Small intestine (tissue), 7 donors: Measurements from ENCODE around the gene RNF208. TPM values are rescaled to one million over a fixed set of nuclear protein-coding genes. Genes with fewer than 3 reads are reported as not detected.

Experiments used
- DNase-seq, 2 donors: peaks; one replicate each; pipeline versions ENCODE4 v3.0.0 to v3.0.0-alpha.2; 2013
- FAIRE-seq: peaks from 2 replicates; lab custom pipeline; 2012; peaks lifted over from hg19 to GRCh38; lab: Jason Lieb, UNC
- H3K27ac ChIP-seq, 3 donors: one replicate each; pipeline ENCODE4 v1.5.1; 2013; ENCODE audit warnings: low read length in 2 of 3, mild to moderate bottlenecking in 2 of 3, control low read depth in 1 of 3, inconsistent platforms in 1 of 3, low read depth in 1 of 3, moderate library complexity in 1 of 3
- H3K27me3 ChIP-seq, 3 donors: one replicate each; pipeline ENCODE4 v1.6.1; 2013; ENCODE audit warnings: low read length in 3 of 3, inconsistent platforms in 1 of 3; ENCODE audit not compliant: control insufficient read depth in 3 of 3, insufficient read depth in 3 of 3
- H3K36me3 ChIP-seq, 3 donors: one replicate each; pipeline ENCODE4 v1.6.1; 2013; ENCODE audit warnings: low read length in 3 of 3, inconsistent platforms in 1 of 3, low read depth in 1 of 3, mild to moderate bottlenecking in 1 of 3, moderate library complexity in 1 of 3; ENCODE audit not compliant: control insufficient read depth in 3 of 3, insufficient read depth in 2 of 3
- H3K4me1 ChIP-seq, 3 donors: one replicate each; pipeline ENCODE4 v1.6.1; 2013; ENCODE audit warnings: low read length in 2 of 3, inconsistent platforms in 1 of 3, low read depth in 1 of 3, mild to moderate bottlenecking in 1 of 3, moderate library complexity in 1 of 3; ENCODE audit not compliant: control insufficient read depth in 3 of 3, insufficient read depth in 2 of 3
- H3K4me3 ChIP-seq, 3 donors: one replicate each; pipeline ENCODE4 v1.5.1; 2013; ENCODE audit warnings: low read length in 3 of 3, control low read depth in 1 of 3, inconsistent platforms in 1 of 3, low read depth in 1 of 3, mild to moderate bottlenecking in 1 of 3, moderate library complexity in 1 of 3
- H3K9me3 ChIP-seq, 2 donors: one replicate each; pipeline ENCODE4 v1.6.1; 2013; ENCODE audit warnings: low read depth in 1 of 2, low read length in 1 of 2; ENCODE audit not compliant: control insufficient read depth in 2 of 2, insufficient read depth in 1 of 2
- WGBS, 3 donors: extraction: QIAGEN DNeasy Blood & Tissue Kit; methylation state at CpG; one replicate each; pipeline ENCODE4 v1.1.7; 2013; 5-methylcytosine and 5-hydroxymethylcytosine counted together
- polyA plus RNA-seq, 4 donors: library from polyadenylated mRNA; stranded (reverse) in 3 of 4; unstranded in 1 of 4; fragments of 200-250 nt in 3 of 4; fragments of 120-200 nt in 1 of 4; gene quantifications; one replicate each; pipeline versions ENCODE4 v1.2.1 to v1.2.3, GENCODE V29; 2013
- donor health status: healthy with polysubstance abuse.
- donor health status: control.
- donor health status: control.
- donor health status: Bipolar disorder and iron deficiency.
- donor health status: healthy.

Gene RNF208
- polyA plus RNA-seq, 4 donors, result 2.7 to 10.8 (median 8.3) TPM

DNA sequence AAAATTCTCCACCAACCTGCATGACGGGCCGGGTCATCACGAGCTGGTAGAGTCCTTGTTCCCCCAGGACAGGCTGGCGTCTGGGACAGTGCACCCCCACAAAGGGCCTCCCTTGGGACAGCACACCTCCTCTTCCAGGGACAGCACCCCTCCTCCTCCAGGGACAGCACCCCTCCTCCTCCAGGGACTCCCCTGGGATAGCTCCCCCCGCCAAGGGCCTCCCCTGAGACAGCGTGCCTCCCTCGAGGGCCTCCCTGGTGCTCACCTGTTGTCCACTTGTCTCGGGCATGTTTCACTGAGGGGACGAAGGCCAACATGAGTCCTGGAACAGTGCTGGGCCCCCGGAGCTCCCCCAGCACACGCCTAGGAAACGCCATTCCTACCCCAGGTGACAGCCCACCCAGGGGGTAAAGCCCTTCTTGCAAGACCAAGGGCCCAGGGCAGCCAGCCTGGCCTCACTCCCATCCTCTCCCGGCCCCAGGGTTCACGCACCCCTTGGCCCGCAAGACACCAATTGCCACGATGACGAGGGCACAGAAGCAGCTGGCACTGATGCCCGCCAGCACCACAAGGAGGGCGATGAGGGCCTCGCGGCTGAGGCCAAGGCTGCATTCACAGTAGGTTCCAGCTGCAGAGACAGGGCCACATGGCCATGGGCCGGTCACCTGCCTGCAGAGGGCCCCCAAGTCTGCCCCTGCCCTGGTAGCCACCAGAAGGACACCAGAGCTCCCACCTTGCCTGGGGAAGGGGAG, 50.7 kb downstream of the RNF208 start:
- H3K4me1 ChIP-seq, result peaks cover 0 to 7% (median 5%) of the 10 kb centered on the region in 3 donors
- FAIRE-seq (no peak), DNase-seq (no peak)
- no peaks in the 10 kb centered on the region for H3K9me3 ChIP-seq
- H3K36me3 ChIP-seq, result no peaks in the 10 kb centered on the region
- no peak overlapping the region for H3K4me3 ChIP-seq
- no peak overlapping the region for H3K27ac ChIP-seq
- 81 to 82% (median 82%) methylated on average over 22 of the region's 22 CpGs for WGBS, 3 donors
- peaks cover 6 to 58% (median 15%) of the 10 kb centered on the region in 3 donors for H3K27me3 ChIP-seq

DNA sequence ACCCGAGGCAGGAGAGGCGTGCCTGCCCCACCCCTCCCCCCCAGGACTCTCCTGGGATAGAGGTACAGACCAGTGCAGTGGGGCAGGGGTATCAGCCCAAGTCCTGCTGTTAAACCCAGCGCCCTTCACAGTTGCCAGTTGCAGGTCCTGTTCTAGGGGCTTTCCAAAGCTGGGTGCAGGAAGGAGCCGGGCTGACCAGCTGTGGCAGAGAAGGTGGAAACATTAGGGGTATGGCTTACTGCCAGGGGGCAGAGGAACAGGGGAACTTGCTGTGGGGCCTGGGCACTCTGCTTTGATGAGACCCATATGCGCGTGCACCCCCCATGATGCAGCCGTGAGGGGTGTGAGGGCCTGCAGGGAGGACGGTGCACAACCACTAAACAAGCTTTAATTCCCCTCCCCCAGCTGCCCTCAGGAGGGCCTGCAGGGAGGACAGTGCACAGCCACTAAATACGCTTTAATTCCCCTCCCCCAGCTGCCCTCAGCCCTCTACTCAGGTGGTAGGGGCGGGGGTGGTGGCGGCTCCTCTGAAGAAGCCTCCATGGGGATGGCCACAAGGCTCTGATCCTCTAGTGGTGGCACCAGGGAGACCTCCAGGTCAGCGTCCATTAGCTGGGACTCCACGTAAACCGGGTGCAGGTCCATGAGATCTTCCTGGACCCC, 51.4 kb downstream of the RNF208 start:
- no peak for FAIRE-seq
- H3K4me1 ChIP-seq, result peaks cover 0 to 7% (median 4%) of the 10 kb centered on the region in 3 donors
- no peak for DNase-seq
- H3K9me3 ChIP-seq, result no peaks in the 10 kb centered on the region
- H3K27me3 ChIP-seq, result peaks cover 6 to 65% (median 21%) of the 10 kb centered on the region in 3 donors
- H3K4me3 ChIP-seq, result no peak overlapping the region
- 56 to 73% (median 67%) methylated on average over 13 to 14 of the region's 14 CpGs for WGBS, 3 donors
- H3K36me3 ChIP-seq, result no peaks in the 10 kb centered on the region
- H3K27ac ChIP-seq, result no peak overlapping the region

Other genes starting within 250 kb of the RNF208 start
- 10 to 100 TPM in 2 of 4 donors, 1 to 10 TPM in 1, under 1 TPM in 1; 0.86 to 38.0 (median 19.4) TPM for gene PTGDS, start 244.7 kb downstream of the RNF208 start, polyA plus RNA-seq
- under 1 TPM in 2 of 4 donors, not detected in 2; 0.07 to 0.16 TPM for gene LCNL1, start 239.2 kb downstream of the RNF208 start, polyA plus RNA-seq
- 10 to 100 TPM; 33.7 to 85.9 (median 75.5) TPM for gene PAXX, start 229.8 kb downstream of the RNF208 start, polyA plus RNA-seq
- gene CLIC3, start 225.7 kb downstream of the RNF208 start, polyA plus RNA-seq, result 1 to 10 TPM in 2 of 4 donors, under 1 TPM in 1, not detected in 1; 0.81 to 6.2 (median 1.4) TPM
- gene ABCA2, start 194.0 kb downstream of the RNF208 start, polyA plus RNA-seq, result 10 to 100 TPM in 2 of 4 donors, 1 to 10 TPM in 2; 3.4 to 29.0 (median 8.8) TPM
- under 1 TPM in 2 of 4 donors, not detected in 2; 0.09 to 0.90 TPM for gene FUT7, start 190.2 kb downstream of the RNF208 start, polyA plus RNA-seq
- 10 to 100 TPM; 18.3 to 84.6 (median 33.7) TPM for gene NPDC1, start 176.1 kb downstream of the RNF208 start, polyA plus RNA-seq
- 10 to 100 TPM in 2 of 4 donors, 1 to 10 TPM in 2; 5.5 to 16.5 (median 8.3) TPM for gene ENTPD2, start 168.2 kb downstream of the RNF208 start, polyA plus RNA-seq
- 10 to 100 TPM in 2 of 4 donors, 1 to 10 TPM in 1, under 1 TPM in 1; 0.81 to 22.2 (median 7.0) TPM for gene SAPCD2, start 151.7 kb downstream of the RNF208 start, polyA plus RNA-seq
- gene UAP1L1, start 144.7 kb downstream of the RNF208 start, polyA plus RNA-seq, result 10 to 100 TPM in 1 of 4 donors, 1 to 10 TPM in 2, under 1 TPM in 1; 0.89 to 25.8 (median 5.3) TPM
- 10 to 100 TPM; 40.3 to 69.4 (median 42.5) TPM for gene MAN1B1, start 135.3 kb downstream of the RNF208 start, polyA plus RNA-seq
- gene DPP7, start 107.5 kb downstream of the RNF208 start, polyA plus RNA-seq, result 100 to 1,000 TPM in 3 of 4 donors, 10 to 100 TPM in 1; 66.2 to 179 (median 121) TPM
- under 1 TPM in 2 of 4 donors, not detected in 2; 0.79 to 0.92 TPM for gene GRIN1, start 83.1 kb downstream of the RNF208 start, polyA plus RNA-seq
- gene LRRC26, start 52.2 kb downstream of the RNF208 start, polyA plus RNA-seq, result 10 to 100 TPM in 1 of 4 donors, 1 to 10 TPM in 2, under 1 TPM in 1; 0.67 to 13.0 (median 1.4) TPM
- gene TMEM210, start 50.2 kb downstream of the RNF208 start, polyA plus RNA-seq, result not detected
- 10 to 100 TPM; 20.0 to 44.2 (median 37.0) TPM for gene ANAPC2, start 33.7 kb downstream of the RNF208 start, polyA plus RNA-seq
- gene SSNA1, start 33.6 kb downstream of the RNF208 start, polyA plus RNA-seq, result 100 to 1,000 TPM in 2 of 4 donors, 10 to 100 TPM in 2; 68.9 to 146 (median 103) TPM
- gene TPRN, start 21.5 kb downstream of the RNF208 start, polyA plus RNA-seq, result 10 to 100 TPM; 34.1 to 98.4 (median 65.9) TPM
- gene TMEM203, start 16.6 kb downstream of the RNF208 start, polyA plus RNA-seq, result 10 to 100 TPM; 33.0 to 38.2 (median 35.0) TPM
- 10 to 100 TPM in 2 of 4 donors, 1 to 10 TPM in 2; 9.2 to 15.3 (median 12.1) TPM for gene NDOR1, start 16.5 kb downstream of the RNF208 start, polyA plus RNA-seq
- gene CYSRT1, start 2.9 kb upstream of the RNF208 start, polyA plus RNA-seq, result 10 to 100 TPM in 1 of 4 donors, 1 to 10 TPM in 1, under 1 TPM in 2; 0.57 to 70.0 (median 1.5) TPM
- 10 to 100 TPM in 1 of 4 donors, under 1 TPM in 1, not detected in 2; 0.03 to 83.7 TPM for gene RNF224, start 5.3 kb upstream of the RNF208 start, polyA plus RNA-seq
- 10 to 100 TPM in 1 of 4 donors, under 1 TPM in 3; 0.21 to 30.3 (median 0.85) TPM for gene SLC34A3, start 8.7 kb upstream of the RNF208 start, polyA plus RNA-seq
- gene TUBB4B, start 19.0 kb upstream of the RNF208 start, polyA plus RNA-seq, result 100 to 1,000 TPM; 365 to 445 (median 372) TPM
- 1 to 10 TPM in 1 of 4 donors, not detected in 3; 3.9 TPM for gene STPG3, start 29.0 kb upstream of the RNF208 start, polyA plus RNA-seq
- 10 to 100 TPM; 34.7 to 62.5 (median 40.1) TPM for gene NELFB, start 33.1 kb upstream of the RNF208 start, polyA plus RNA-seq
- 10 to 100 TPM in 2 of 4 donors, 1 to 10 TPM in 2; 3.4 to 21.5 (median 15.4) TPM for gene TOR4A, start 55.5 kb upstream of the RNF208 start, polyA plus RNA-seq
- 10 to 100 TPM in 2 of 4 donors, 1 to 10 TPM in 2; 3.2 to 39.9 (median 8.9) TPM for gene NRARP, start 80.0 kb upstream of the RNF208 start, polyA plus RNA-seq
- 10 to 100 TPM; 15.0 to 47.8 (median 32.4) TPM for gene EXD3, start 200.9 kb upstream of the RNF208 start, polyA plus RNA-seq
- 10 to 100 TPM in 3 of 4 donors, 1 to 10 TPM in 1; 8.0 to 38.0 (median 20.7) TPM for gene NOXA1, start 201.2 kb upstream of the RNF208 start, polyA plus RNA-seq
- 10 to 100 TPM; 15.9 to 85.4 (median 40.8) TPM for gene ENTPD8, start 219.1 kb upstream of the RNF208 start, polyA plus RNA-seq
- gene NSMF, start 237.1 kb upstream of the RNF208 start, polyA plus RNA-seq, result 10 to 100 TPM; 25.4 to 76.9 (median 45.6) TPM